T-helper 1 cell (primary cell): ENCODE measurements around the gene JMY.
"Not testable (repeated sequence)": the region's sequence is repeated elsewhere in the genome, so short reads cannot be mapped to it uniquely, and the experiment has no call there.

ENCODE experiments used
- DNase-seq, 5 donors: peaks; one replicate each; pipeline ENCODE4 v3.0.0-alpha.2; 2012 to 2020

The JMY gene

DNA sequence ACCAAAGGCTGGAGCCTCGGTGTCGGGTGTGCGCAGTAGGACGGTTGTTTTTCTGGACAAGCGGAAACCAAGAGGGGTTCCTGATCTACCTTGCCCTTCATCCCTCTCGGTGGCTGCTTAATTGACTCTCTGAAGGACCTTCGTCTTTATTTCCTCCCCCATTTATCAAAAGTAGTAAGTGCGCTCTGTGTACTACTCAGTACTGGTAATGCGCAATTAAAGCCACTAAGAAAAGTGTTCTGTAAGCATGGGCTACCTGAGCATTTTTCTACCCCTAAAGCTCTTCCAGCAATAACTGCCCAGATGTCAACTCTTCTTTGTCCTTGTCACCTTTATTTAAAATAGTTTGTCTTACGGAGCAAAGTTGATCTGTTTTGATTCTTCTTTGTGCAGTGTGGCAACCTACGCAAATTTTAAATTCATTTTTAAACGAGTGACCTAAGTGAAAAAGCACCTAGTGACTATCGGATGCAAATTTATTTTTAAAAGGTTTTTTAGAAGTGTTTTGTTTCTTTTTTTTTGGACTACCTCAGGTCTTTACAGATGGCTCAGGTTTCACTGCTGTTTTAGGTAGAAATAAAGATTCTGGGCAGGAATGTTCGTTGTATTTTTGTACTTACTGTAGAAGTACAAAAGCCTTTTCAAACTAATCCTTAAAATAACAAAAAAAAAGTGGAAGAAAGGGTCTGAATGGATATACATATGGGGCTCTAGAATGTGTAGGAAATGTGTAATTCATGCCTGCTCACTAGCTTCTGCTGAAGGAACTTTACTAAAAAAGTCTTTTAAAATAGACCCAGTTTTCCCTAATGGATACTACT is 2.0 kb downstream of the JMY start:
- no peak for DNase-seq

DNA sequence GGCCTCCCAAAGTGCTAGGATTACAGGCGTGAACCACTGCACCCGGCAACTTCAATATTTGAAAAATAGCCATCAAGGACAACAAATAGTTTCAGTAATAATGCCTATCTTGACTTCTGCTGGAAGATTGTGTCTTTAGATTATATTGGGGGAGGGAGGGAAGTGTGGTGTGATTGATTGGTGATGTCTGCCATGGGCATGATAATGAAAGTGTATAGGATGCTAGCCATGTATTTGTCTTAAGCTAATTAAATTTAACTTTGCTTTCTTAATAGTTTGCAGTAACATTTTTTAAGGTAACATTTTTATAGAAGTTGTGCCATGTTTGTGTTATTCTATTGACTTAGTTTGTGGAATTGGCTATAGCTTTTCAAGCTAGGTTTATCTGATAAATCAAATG is 4.6 kb downstream of the JMY start:
- DNase-seq = no peak

DNA sequence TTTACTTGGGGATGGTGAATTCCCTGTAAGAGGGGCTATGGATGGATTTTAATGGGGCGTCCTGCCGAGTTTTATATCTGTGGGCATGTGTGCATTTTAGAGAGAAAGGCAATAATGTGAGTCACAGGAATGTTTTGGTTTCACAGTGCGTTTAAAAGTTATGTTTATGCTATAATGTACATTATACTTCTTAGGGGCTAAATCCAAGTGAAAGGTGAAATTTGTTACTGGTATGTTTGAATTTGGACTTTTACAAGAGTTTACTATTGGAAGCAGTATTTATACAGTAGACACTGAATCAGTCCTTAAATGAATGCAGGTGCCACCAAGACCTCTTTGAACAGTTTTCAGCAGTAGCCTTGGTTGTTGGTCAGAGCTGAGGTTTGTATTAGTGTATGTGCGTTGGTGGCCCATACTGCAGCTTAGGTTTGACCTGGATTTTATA is 5.6 kb downstream of the JMY start:
- no peak for DNase-seq

GRCh38 chr5:79242242-79243039 is 6.5 kb downstream of the JMY start:
- no peak for DNase-seq

- no peak for DNase-seq
These were observed 7.3 kb downstream of the JMY start for GRCh38 chr5:79243224-79243623.

DNA sequence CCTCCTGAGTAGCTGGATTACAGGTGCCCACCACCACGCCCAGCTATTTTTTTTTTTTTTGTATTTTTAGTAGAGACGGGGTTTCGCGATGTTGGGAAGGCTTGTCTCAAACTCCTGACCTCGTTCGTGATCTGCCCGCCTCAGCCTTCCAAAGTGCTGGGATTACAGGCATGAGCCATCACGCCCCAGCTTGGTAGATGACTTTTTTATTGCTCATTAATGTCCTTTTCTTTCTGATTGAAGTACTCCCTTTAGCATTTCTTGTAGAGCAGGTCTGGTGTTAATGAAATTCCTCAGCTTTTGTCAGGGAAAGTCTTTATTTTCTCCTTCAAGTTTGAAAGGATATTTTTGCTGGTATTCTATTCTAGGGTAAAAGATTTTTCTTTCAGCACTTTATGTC is 18.1 kb downstream of the JMY start:
- not testable (repeated sequence) for DNase-seq

DNA sequence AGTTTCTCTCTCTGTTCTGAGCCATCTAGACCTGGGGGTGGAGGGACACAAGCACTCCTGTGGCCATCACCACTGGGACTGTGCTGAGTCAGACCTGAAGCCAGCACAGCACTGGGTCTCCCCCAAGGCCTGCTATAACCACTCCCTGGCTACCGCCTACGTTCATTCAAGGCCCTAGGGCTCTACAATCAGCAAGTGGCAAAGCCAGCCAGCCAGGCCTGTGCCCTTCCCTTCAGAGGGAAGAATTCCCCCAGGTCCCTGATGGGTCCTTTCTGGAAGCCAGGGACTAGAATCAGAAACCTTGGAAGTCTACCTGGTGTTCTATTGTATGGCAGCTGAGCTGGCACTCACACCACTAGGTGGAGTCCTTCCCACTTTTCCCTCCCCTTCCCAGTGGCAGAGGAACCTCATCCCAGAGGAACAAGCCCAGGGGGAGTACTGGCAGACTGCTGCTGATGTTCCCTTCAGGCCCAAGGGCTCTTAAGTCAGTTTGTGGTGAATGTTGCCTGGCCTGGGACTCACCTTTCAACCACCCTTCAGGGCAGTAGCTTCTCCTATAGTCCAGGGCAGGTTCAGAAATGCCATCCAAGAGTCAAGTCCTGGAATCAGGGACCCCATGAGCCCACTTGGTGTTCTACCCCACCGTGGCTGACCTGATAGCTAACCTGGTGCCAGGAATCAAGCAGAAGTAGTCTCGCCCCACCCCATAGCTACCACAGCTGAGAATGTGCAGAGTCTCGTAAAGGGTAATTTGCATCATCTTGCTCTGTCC is 20.0 kb downstream of the JMY start:
- no peak for DNase-seq

GRCh38 chr5:79256563-79256962 is 20.6 kb downstream of the JMY start:
- no peak for DNase-seq

DNA sequence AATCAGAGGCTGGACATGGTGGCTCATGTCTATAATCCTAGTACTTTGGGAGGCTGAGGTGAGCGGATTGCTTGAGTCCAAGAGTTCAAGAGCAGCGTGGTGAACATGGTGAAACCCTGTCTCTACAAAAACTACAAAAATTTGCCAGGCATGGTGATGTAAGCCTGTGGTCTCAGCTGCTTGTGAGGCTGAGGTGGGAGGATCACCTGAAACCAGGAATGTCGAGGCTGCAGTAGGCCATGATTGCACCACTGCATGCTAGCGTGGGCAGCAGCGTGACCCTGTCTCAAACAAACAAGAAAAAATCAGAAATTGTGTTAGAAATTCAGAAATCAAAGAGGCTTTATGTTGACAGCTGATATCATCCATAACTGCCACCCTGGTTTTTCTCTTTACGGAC is 21.4 kb downstream of the JMY start:
- DNase-seq = no peak

DNA sequence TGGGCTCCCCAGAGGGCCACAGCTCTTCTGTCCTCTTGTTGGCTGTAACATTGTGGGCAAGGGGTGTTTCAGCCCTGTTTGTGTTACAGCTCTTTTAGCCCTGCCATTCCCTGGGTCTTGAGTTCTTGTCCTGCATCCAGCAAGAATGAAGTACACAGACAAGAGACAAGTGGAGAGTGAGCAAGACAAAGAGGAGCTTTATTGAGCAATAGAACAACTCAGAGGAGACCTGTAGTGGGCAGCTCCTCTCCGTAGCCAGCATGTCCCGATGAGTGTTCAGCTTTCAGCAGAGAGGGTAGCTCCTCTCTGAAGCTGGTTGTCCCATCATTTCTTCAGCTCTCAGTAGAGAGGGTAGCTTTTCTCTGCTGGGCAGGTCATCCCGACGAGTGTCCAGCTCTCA is 22.9 kb downstream of the JMY start:
- DNase-seq = no peak

- DNase-seq = no peak
These were observed 23.5 kb downstream of the JMY start for GRCh38 chr5:79259383-79259782.

DNA sequence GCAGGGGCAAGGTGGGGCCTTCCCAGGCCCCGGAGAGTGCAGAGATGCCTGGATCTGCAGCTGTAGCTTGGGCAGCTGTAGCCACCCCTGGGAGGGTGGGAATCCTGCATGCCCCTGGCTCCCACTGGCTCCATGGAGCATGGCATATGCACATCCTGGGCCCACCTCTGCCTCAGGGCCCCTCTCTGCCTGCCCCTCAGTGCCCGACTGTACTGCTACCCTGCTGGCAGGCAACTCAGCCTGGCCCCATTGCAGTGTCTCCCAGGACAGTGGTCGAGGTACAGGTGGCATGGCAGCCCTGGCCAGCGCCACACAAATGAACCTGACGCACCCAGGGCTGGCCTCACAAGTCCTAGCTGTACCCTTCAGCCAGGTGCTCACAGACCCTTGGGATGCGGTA is 23.9 kb downstream of the JMY start:
- DNase-seq = no peak

GRCh38 chr5:79261897-79262296 is 26.0 kb downstream of the JMY start:
- DNase-seq = peak in 1 of 5 donors; percentile 16

GRCh38 chr5:79263290-79263689 is 27.4 kb downstream of the JMY start:
- DNase-seq = no peak

DNA sequence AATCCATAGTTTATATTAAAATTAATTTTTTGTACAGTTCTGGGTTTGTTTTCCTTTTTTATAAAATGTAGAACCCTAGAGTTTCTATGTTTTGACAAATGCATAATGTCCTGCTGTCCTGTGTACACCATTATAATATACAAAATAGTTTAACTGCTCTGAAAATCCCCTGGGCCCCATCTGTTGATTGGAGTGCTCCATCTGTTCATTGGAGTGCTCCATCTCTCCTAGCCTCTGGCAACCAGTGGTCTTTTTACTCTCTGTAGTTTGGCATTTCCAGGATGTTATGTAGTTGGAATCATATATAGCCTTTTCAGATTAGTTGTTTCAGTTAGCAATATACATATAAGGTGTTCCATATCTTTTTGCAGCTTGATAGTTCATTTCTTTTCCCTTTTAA is 31.2 kb downstream of the JMY start:
- no peak for DNase-seq

DNA sequence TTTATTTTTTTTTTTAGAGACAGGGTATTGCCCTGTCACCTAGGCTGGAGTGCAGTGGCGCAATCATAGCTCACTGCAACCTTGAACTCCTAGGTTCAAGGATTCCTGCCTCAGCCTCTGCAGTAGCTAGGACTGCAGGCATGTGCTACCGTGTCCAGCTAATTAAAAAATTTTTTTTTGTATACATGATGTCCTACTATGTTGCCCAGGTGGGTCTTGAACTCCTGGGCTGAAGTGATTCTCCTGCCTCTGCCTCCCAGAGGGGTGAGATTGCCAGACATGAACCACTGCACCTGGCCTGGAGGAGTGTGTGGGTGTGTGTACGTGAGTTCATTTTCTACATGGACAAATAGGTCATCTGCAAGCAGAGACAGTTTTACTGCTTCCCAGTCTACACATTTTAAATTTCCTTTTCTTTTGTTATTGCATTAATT is 33.8 kb downstream of the JMY start:
- no peak for DNase-seq

GRCh38 chr5:79273341-79273740 is 37.4 kb downstream of the JMY start:
- DNase-seq = no peak

DNA sequence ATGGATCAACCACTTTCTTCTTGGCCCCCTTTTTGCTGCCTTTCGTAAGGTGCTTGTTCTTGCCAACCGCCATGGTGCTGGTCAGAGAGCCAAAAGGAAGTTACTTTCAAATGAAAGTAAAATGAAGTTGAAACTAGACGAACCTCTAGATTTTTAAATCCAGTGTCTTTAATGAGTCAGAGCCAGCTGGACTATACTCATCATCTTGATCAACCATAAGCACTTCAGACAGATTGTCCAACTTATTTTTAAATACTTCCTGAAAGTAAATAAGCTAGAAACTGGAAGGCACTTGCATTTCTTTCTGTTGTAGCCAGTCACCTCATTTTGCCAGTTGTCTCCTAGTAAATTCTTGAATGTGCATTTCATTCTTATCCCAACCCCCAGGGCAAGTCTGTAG is 48.9 kb downstream of the JMY start:
- no peak for DNase-seq

GRCh38 chr5:79285285-79285684 is 49.4 kb downstream of the JMY start:
- no peak for DNase-seq

- no peak for DNase-seq
These were observed 49.9 kb downstream of the JMY start for GRCh38 chr5:79285833-79286232.

DNA sequence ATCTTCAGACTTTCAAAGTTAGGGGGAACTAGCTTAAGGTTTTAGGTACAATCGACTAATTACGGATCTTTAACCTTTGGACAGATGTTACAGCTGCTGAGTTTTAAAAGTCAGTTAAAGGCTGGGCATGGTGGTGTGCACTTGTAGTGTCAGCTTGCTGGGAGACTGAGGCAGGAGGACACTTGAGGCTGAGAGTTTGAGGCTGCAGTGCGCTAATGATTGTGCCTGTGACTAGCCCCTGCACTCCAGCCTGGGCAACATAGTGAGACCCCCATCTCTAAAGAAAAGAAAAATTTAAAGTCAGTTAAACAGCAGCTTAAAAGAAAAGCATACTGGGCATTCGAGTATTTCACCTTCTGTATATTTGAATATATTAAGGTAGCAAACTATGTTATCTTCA is 51.4 kb downstream of the JMY start:
- DNase-seq = no peak

DNA sequence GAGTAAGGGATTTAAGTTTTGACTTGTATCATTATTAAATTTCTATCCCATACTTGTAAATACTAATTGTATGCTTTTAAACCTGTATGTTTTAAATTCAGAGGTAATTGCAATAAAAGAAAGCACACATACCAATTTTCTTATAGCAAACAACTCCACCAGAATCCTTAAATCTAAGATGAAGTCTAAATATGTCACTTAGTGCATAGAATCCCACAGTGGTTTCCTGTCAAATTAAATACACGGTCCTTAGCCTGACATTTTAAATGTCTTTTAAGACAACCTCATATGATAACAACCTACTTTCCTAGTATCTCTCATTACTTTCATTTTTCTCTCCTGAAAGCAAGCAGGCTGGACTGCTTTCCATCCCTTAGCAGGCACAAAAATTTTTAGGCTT is 52.0 kb downstream of the JMY start:
- no peak for DNase-seq

DNA sequence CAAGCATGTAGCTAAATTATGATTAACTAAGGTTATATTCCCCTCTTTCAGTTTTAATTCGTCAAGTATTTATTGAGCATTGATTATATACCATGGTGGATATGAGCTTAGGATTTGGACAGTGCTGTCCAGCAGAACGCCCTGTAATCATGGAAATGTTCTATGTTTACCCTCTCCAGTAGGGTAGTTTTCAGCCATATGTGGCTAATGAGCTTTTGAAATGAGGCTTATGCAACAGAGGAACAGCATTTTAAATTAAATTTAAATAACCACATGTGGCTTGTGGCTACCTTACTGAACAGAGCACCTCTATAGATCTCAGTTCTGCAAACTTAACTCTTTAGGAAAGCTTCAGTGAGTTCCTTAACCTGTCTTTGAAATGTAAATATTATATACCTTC is 59.1 kb downstream of the JMY start:
- DNase-seq = no peak
